Esophagus muscularis mucosa (tissue), 3 donors: ENCODE results near the gene GABRA5.
"Not testable (repeated sequence)": the region's sequence is repeated elsewhere in the genome, so short reads cannot be mapped to it uniquely, and the experiment has no call there.

ENCODE experiments used
- CTCF ChIP-seq, 3 experiments: fragments of 200-600 bp in 2 of 3; fragments of 450-650 bp in 1 of 3; sonication (generic) in 2 of 3; IDR thresholded peaks; one replicate each; pipeline ENCODE4 v1.5.1; 2017 to 2019; ENCODE audit warnings: antibody characterized with exemption in 3 of 3, mild to moderate bottlenecking in 2 of 3, moderate library complexity in 1 of 3
- POLR2A ChIP-seq: fragments of 450-650 bp; IDR thresholded peaks from one replicate; pipeline ENCODE4 v1.6.1; 2017; ENCODE audit warnings: antibody characterized with exemption, moderate library complexity, mild to moderate bottlenecking, low read depth

GRCh38 chr15:26831191-26831590 is 35.7 kb upstream of the GABRA5 start:
- not testable (repeated sequence) for TF ChIP-seq CTCF (IDR thresholded peaks at IDR 0.05); POLR2A
